ENCODE data around the gene COG1.

DNA sequence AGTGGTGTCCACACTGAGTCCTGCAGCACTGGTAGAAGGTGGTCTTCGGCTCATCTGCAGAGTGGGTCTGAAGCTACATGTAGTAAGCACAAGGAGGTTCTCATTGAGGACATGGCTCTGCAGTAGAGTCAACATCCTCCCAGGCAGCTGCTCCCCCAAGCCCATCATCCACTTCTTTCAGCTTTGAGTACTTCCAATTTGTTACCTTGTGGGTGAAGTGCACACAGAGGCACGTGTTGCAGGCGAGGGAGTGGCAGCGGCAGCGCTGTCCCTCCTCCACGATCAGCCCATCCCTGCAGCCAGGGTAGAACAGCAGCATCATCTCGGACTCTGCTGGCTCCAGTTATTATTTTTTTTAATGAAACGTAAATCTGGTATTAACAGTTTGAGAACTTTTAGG is 29.8 kb upstream of the COG1 start:
- TF ChIP-seq POLR2A (IDR thresholded peaks at IDR 0.05; ENCODE audit: extremely low read depth, insufficient read length): no peak
- TF ChIP-seq, protein P1, sequence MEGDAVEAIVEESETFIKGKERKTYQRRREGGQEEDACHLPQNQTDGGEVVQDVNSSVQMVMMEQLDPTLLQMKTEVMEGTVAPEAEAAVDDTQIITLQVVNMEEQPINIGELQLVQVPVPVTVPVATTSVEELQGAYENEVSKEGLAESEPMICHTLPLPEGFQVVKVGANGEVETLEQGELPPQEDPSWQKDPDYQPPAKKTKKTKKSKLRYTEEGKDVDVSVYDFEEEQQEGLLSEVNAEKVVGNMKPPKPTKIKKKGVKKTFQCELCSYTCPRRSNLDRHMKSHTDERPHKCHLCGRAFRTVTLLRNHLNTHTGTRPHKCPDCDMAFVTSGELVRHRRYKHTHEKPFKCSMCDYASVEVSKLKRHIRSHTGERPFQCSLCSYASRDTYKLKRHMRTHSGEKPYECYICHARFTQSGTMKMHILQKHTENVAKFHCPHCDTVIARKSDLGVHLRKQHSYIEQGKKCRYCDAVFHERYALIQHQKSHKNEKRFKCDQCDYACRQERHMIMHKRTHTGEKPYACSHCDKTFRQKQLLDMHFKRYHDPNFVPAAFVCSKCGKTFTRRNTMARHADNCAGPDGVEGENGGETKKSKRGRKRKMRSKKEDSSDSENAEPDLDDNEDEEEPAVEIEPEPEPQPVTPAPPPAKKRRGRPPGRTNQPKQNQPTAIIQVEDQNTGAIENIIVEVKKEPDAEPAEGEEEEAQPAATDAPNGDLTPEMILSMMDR (IDR thresholded peaks at IDR 0.05; ENCODE audit: low read depth, low read length): no peak
- TF ChIP-seq, protein P2, sequence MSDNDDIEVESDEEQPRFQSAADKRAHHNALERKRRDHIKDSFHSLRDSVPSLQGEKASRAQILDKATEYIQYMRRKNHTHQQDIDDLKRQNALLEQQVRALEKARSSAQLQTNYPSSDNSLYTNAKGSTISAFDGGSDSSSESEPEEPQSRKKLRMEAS (IDR thresholded peaks at IDR 0.05; ENCODE audit: low read depth, low read length): no peak
